SK-N-SH treated with all-trans-retinoic acid at 6 μM for 48 hours (cell line): Measurements from ENCODE around the gene GTF2A1L.

Source experiments
- ATAC-seq: fragments of 200-7000 bp; cut with Tn5 transposase; 3 replicates; pipeline ENCODE4 v1.9.1; 2020; ENCODE audit warnings: mild to moderate bottlenecking, moderate library complexity
- ARNTL ChIP-seq: fragments of 450-650 bp; formaldehyde crosslinking; IDR thresholded peaks from 2 replicates; pipeline ENCODE4 v1.5.0; 2020; ENCODE audit warnings: low read depth, mild to moderate bottlenecking, moderate library complexity, borderline replicate concordance
- BACH2 ChIP-seq: fragments of 250-450 bp; sonication (Bioruptor Pico); IDR thresholded peaks from 2 replicates; pipeline ENCODE4 v1.9.0; 2021; ENCODE audit warnings: mild to moderate bottlenecking, borderline replicate concordance
- CSDC2 ChIP-seq: fragments of 250-450 bp; sonication (Bioruptor Pico); IDR thresholded peaks from 2 replicates; pipeline ENCODE4 v1.5.0; 2020; ENCODE audit warnings: mild to moderate bottlenecking, moderate library complexity
- ESRRG ChIP-seq: fragments of 250-450 bp; sonication (Bioruptor Pico); IDR thresholded peaks from 2 replicates; pipeline ENCODE4 v1.6.1; 2021; ENCODE audit warnings: mild to moderate bottlenecking
- ISL1 ChIP-seq: fragments of 250-450 bp; sonication (Bioruptor Pico); IDR thresholded peaks from 2 replicates; pipeline ENCODE4 v2.1.2; 2022; ENCODE audit warnings: mild to moderate bottlenecking, moderate library complexity
- OSR1 ChIP-seq: fragments of 250-450 bp; sonication (Bioruptor Pico); IDR thresholded peaks from 2 replicates; pipeline ENCODE4 v1.8.0; 2022; ENCODE audit warnings: moderate library complexity, mild to moderate bottlenecking, inconsistent platforms
- RARB ChIP-seq: fragments of 250-450 bp; sonication (Bioruptor Pico); IDR thresholded peaks from 2 replicates; pipeline ENCODE4 v1.8.0; 2021; ENCODE audit warnings: mild to moderate bottlenecking, moderate library complexity
- SNAI2 ChIP-seq: fragments of 250-450 bp; sonication (Bioruptor Pico); IDR thresholded peaks from 2 replicates; pipeline ENCODE4 v1.5.0; 2020; ENCODE audit warnings: mild to moderate bottlenecking, moderate library complexity
- TOX ChIP-seq: fragments of 250-450 bp; sonication (Bioruptor Pico); IDR thresholded peaks from 2 replicates; pipeline ENCODE4 v1.8.0; 2021; ENCODE audit warnings: mild to moderate bottlenecking, moderate library complexity, borderline replicate concordance
- TSHZ2 ChIP-seq: fragments of 250-450 bp; sonication (Bioruptor Pico); IDR thresholded peaks from 2 replicates; pipeline ENCODE4 v1.5.0; 2020; ENCODE audit warnings: mild to moderate bottlenecking, moderate library complexity
- ZC3H10 ChIP-seq: fragments of 250-450 bp; sonication (Bioruptor Pico); IDR thresholded peaks from 2 replicates; pipeline ENCODE4 v1.5.1; 2021; ENCODE audit warnings: mild to moderate bottlenecking, moderate library complexity
- ZFP3 ChIP-seq: fragments of 250-450 bp; sonication (Bioruptor Pico); IDR thresholded peaks from 2 replicates; pipeline ENCODE4 v1.5.0; 2020; ENCODE audit warnings: mild to moderate bottlenecking, moderate library complexity
- ZFP30 ChIP-seq: fragments of 450-650 bp; formaldehyde crosslinking; IDR thresholded peaks from 2 replicates; pipeline ENCODE4 v1.5.0; 2022; ENCODE audit warnings: mild to moderate bottlenecking, moderate library complexity
- ZNF565 ChIP-seq: fragments of 450-650 bp; formaldehyde crosslinking; conservative IDR thresholded peaks from 2 replicates; pipeline ENCODE4 v1.5.0; 2020; ENCODE audit warnings: low read depth, mild to moderate bottlenecking, moderate library complexity
- ZNF70 ChIP-seq: fragments of 450-650 bp; formaldehyde crosslinking; IDR thresholded peaks from 2 replicates; pipeline ENCODE4 v1.5.0; 2020; ENCODE audit warnings: mild to moderate bottlenecking, moderate library complexity
- ZNF8 ChIP-seq: fragments of 450-650 bp; formaldehyde crosslinking; IDR thresholded peaks from 2 replicates; pipeline ENCODE4 v1.5.0; 2020; ENCODE audit warnings: mild to moderate bottlenecking, moderate library complexity
- TF ChIP-seq, protein P1 (sequence below): fragments of 250-450 bp; sonication (Bioruptor Pico); IDR thresholded peaks from 2 replicates; pipeline ENCODE4 v1.8.0; 2020; ENCODE audit warnings: mild to moderate bottlenecking, moderate library complexity, borderline replicate concordance
- TF ChIP-seq, protein P2 (sequence below): fragments of 250-450 bp; sonication (Bioruptor Pico); IDR thresholded peaks from 2 replicates; pipeline ENCODE4 v1.8.0; 2021; ENCODE audit warnings: low read depth, mild to moderate bottlenecking, moderate library complexity, borderline replicate concordance
- TF ChIP-seq, protein P3 (sequence below): fragments of 250-450 bp; sonication (Bioruptor Pico); IDR thresholded peaks from 2 replicates; pipeline ENCODE4 v1.5.1; 2021; ENCODE audit warnings: mild to moderate bottlenecking, moderate library complexity
- TF ChIP-seq, protein P4 (sequence below): fragments of 250-450 bp; sonication (Bioruptor Pico); IDR thresholded peaks from 2 replicates; pipeline ENCODE4 v1.5.1; 2020; ENCODE audit warnings: low read depth, mild to moderate bottlenecking, moderate library complexity

GTF2A1L gene, protein sequence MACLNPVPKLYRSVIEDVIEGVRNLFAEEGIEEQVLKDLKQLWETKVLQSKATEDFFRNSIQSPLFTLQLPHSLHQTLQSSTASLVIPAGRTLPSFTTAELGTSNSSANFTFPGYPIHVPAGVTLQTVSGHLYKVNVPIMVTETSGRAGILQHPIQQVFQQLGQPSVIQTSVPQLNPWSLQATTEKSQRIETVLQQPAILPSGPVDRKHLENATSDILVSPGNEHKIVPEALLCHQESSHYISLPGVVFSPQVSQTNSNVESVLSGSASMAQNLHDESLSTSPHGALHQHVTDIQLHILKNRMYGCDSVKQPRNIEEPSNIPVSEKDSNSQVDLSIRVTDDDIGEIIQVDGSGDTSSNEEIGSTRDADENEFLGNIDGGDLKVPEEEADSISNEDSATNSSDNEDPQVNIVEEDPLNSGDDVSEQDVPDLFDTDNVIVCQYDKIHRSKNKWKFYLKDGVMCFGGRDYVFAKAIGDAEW

DNA sequence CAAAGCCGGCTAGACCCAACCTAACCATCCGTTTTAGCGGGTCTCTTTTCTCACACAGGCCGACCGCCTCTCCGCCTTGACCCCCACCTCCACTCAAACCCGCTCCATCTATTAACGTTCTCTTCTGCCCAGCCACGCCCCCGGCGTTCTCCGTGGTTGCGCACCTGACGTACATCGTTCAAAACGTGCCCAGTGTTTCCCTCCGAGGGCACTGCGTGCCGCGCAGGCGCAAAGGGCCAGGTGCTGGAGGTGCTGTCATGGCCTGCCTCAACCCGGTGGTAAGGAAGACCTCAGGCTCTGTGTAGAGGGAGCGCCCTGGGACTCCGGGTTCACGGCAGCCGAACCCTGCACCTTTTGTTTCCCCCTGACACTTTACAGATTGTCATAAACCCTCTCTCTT, at the start of gene GTF2A1L:
Gene GTF2A1L, plus strand, starts transcription at position 239 of the 400 bp plus-strand sequence. Its CDS starts 19 bp downstream, at position 258.
- TF ChIP-seq ZNF8 (CRISPR knock-in tag) (no peak), RARB (CRISPR knock-in tag) (no peak), TOX (no peak), CSDC2 (CRISPR knock-in tag) (no peak), TSHZ2 (CRISPR knock-in tag) (no peak), OSR1 (CRISPR knock-in tag) (no peak), ZFP30 (CRISPR knock-in tag) (no peak), ESRRG (CRISPR knock-in tag) (no peak), ZNF565 (CRISPR knock-in tag) (no peak), ISL1 (CRISPR knock-in tag) (no peak), ZNF70 (CRISPR knock-in tag) (no peak), BACH2 (CRISPR knock-in tag) (no peak), ZC3H10 (CRISPR knock-in tag) (no peak)
- TF ChIP-seq, protein P1, sequence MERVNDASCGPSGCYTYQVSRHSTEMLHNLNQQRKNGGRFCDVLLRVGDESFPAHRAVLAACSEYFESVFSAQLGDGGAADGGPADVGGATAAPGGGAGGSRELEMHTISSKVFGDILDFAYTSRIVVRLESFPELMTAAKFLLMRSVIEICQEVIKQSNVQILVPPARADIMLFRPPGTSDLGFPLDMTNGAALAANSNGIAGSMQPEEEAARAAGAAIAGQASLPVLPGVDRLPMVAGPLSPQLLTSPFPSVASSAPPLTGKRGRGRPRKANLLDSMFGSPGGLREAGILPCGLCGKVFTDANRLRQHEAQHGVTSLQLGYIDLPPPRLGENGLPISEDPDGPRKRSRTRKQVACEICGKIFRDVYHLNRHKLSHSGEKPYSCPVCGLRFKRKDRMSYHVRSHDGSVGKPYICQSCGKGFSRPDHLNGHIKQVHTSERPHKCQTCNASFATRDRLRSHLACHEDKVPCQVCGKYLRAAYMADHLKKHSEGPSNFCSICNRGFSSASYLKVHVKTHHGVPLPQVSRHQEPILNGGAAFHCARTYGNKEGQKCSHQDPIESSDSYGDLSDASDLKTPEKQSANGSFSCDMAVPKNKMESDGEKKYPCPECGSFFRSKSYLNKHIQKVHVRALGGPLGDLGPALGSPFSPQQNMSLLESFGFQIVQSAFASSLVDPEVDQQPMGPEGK (CRISPR knock-in tag), result no peak
- TF ChIP-seq, protein P2, sequence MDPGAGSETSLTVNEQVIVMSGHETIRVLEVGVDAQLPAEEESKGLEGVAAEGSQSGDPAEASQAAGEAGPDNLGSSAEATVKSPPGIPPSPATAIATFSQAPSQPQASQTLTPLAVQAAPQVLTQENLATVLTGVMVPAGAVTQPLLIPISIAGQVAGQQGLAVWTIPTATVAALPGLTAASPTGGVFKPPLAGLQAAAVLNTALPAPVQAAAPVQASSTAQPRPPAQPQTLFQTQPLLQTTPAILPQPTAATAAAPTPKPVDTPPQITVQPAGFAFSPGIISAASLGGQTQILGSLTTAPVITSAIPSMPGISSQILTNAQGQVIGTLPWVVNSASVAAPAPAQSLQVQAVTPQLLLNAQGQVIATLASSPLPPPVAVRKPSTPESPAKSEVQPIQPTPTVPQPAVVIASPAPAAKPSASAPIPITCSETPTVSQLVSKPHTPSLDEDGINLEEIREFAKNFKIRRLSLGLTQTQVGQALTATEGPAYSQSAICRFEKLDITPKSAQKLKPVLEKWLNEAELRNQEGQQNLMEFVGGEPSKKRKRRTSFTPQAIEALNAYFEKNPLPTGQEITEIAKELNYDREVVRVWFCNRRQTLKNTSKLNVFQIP, result no peak
- no peak for ATAC-seq

GRCh38 chr2:48568547-48568946, 49.1 kb upstream of the GTF2A1L start:
- no peak for ATAC-seq
- TF ChIP-seq ZNF70 (CRISPR knock-in tag), result no peak
- TF ChIP-seq, protein P3, sequence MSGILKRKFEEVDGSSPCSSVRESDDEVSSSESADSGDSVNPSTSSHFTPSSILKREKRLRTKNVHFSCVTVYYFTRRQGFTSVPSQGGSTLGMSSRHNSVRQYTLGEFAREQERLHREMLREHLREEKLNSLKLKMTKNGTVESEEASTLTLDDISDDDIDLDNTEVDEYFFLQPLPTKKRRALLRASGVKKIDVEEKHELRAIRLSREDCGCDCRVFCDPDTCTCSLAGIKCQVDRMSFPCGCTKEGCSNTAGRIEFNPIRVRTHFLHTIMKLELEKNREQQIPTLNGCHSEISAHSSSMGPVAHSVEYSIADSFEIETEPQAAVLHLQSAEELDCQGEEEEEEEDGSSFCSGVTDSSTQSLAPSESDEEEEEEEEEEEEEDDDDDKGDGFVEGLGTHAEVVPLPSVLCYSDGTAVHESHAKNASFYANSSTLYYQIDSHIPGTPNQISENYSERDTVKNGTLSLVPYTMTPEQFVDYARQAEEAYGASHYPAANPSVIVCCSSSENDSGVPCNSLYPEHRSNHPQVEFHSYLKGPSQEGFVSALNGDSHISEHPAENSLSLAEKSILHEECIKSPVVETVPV (CRISPR knock-in tag), result no peak
- TF ChIP-seq ZFP3 (CRISPR knock-in tag), result no peak
- no peak for TF ChIP-seq SNAI2 (CRISPR knock-in tag)
- TF ChIP-seq BACH2 (CRISPR knock-in tag), result no peak
- no peak for TF ChIP-seq TOX
- TF ChIP-seq, protein P1 (CRISPR knock-in tag), result no peak
- no peak for TF ChIP-seq CSDC2 (CRISPR knock-in tag)
- TF ChIP-seq, protein P4, sequence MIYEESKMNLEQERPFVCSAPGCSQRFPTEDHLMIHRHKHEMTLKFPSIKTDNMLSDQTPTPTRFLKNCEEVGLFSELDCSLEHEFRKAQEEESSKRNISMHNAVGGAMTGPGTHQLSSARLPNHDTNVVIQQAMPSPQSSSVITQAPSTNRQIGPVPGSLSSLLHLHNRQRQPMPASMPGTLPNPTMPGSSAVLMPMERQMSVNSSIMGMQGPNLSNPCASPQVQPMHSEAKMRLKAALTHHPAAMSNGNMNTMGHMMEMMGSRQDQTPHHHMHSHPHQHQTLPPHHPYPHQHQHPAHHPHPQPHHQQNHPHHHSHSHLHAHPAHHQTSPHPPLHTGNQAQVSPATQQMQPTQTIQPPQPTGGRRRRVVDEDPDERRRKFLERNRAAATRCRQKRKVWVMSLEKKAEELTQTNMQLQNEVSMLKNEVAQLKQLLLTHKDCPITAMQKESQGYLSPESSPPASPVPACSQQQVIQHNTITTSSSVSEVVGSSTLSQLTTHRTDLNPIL (CRISPR knock-in tag), result no peak
- no peak for TF ChIP-seq TSHZ2 (CRISPR knock-in tag)
- no peak for TF ChIP-seq ARNTL (CRISPR knock-in tag)
- TF ChIP-seq ZNF565 (CRISPR knock-in tag), result no peak
- no peak for TF ChIP-seq ESRRG (CRISPR knock-in tag)
